H9 (cell line): ENCODE data around the gene ANXA10. TPM values are rescaled to one million over a fixed set of nuclear protein-coding genes. Genes with fewer than 3 reads are reported as not detected.
A peak's percentile ranks its signal among the peaks of the same experiment; 100 is the strongest.

ENCODE experiments used
- DNase-seq: peaks from one replicate; pipeline ENCODE4 v3.0.0-alpha.2; 2017
- H2AFZ ChIP-seq: one replicate; pipeline ENCODE4 v1.6.1; 2013; ENCODE audit warnings: mild to moderate bottlenecking, low read length, control low read depth, moderate library complexity
- H2AK5ac ChIP-seq: 2 replicates; pipeline ENCODE4 v1.6.1; 2013; ENCODE audit warnings: low read length, control low read depth, mixed read lengths; ENCODE audit not compliant: insufficient read length
- H2BK120ac ChIP-seq: one replicate; pipeline ENCODE4 v1.6.1; 2013; ENCODE audit warnings: low read depth, mild to moderate bottlenecking, low read length, control low read depth, inconsistent platforms; ENCODE audit not compliant: poor library complexity, severe bottlenecking
- H2BK12ac ChIP-seq: 2 replicates; pipeline ENCODE4 v1.6.1; 2013; ENCODE audit warnings: low read length, control low read depth, mixed read lengths, low read depth; ENCODE audit not compliant: insufficient read length
- H2BK15ac ChIP-seq: 2 replicates; pipeline ENCODE4 v1.6.1; 2013; ENCODE audit warnings: low read depth, low read length, control low read depth
- H2BK20ac ChIP-seq: one replicate; pipeline ENCODE4 v1.6.1; 2013; ENCODE audit warnings: low read depth, mild to moderate bottlenecking, low read length, control low read depth, inconsistent platforms; ENCODE audit not compliant: poor library complexity, severe bottlenecking
- H2BK5ac ChIP-seq: 2 replicates; pipeline ENCODE4 v1.6.1; 2013; ENCODE audit warnings: low read length, control low read depth, mixed read lengths; ENCODE audit not compliant: insufficient read length
- H3K14ac ChIP-seq: 2 replicates; pipeline ENCODE4 v1.6.1; 2013; ENCODE audit warnings: low read length, control low read depth; ENCODE audit not compliant: insufficient read depth
- H3K18ac ChIP-seq: 2 replicates; pipeline ENCODE4 v1.6.1; 2013; ENCODE audit warnings: low read depth, mild to moderate bottlenecking, mixed read lengths, low read length, control low read depth; ENCODE audit not compliant: insufficient read length
- H3K23ac ChIP-seq: 2 replicates; pipeline ENCODE4 v1.6.1; 2013; ENCODE audit warnings: low read length, control low read depth, mixed read lengths, low read depth; ENCODE audit not compliant: insufficient read length
- H3K23me2 ChIP-seq: 2 replicates; pipeline ENCODE4 v1.6.1; 2013; ENCODE audit warnings: low read depth, mild to moderate bottlenecking, mixed read lengths, low read length, control low read depth; ENCODE audit not compliant: insufficient read length, poor library complexity, severe bottlenecking
- H3K27ac ChIP-seq: 2 replicates; pipeline ENCODE4 v1.5.1; 2013; ENCODE audit warnings: low read length, control low read depth, mixed read lengths, low read depth; ENCODE audit not compliant: insufficient read length
- H3K27me3 ChIP-seq: 2 replicates; pipeline ENCODE4 v1.6.1; 2013; ENCODE audit warnings: low read length, control low read depth, inconsistent platforms; ENCODE audit not compliant: insufficient read depth
- H3K4ac ChIP-seq: 2 replicates; pipeline ENCODE4 v1.6.1; 2013; ENCODE audit warnings: low read depth, mild to moderate bottlenecking, control low read depth, inconsistent platforms, low read length, moderate library complexity
- H3K4me1 ChIP-seq: 2 replicates; pipeline ENCODE4 v1.6.1; 2013; ENCODE audit warnings: low read length, control low read depth, inconsistent platforms; ENCODE audit not compliant: insufficient read depth
- H3K4me2 ChIP-seq: 2 replicates; pipeline ENCODE4 v1.6.1; 2013; ENCODE audit warnings: low read length, control low read depth, mixed read lengths; ENCODE audit not compliant: insufficient read length, insufficient read depth
- H3K56ac ChIP-seq: 2 replicates; pipeline ENCODE4 v1.6.1; 2013; ENCODE audit warnings: low read depth, mild to moderate bottlenecking, mixed read lengths, low read length, control low read depth; ENCODE audit not compliant: insufficient read length
- H3K79me1 ChIP-seq: 2 replicates; pipeline ENCODE4 v1.6.1; 2013; ENCODE audit warnings: low read depth, mild to moderate bottlenecking, moderate library complexity, low read length, control low read depth, inconsistent platforms; ENCODE audit not compliant: insufficient read depth, poor library complexity, severe bottlenecking
- H3K79me2 ChIP-seq: 2 replicates; pipeline ENCODE4 v1.6.1; 2013; ENCODE audit warnings: low read length, control low read depth, inconsistent platforms; ENCODE audit not compliant: insufficient read depth
- H3K9ac ChIP-seq: 2 replicates; pipeline ENCODE4 v1.6.1; 2013; ENCODE audit warnings: low read length, control low read depth, mixed read lengths; ENCODE audit not compliant: insufficient read length; ENCODE audit errors: extremely low read depth
- H3K9me3 ChIP-seq: one replicate; pipeline ENCODE4 v1.6.1; 2013; ENCODE audit warnings: low read depth, low read length, inconsistent platforms; ENCODE audit not compliant: control insufficient read depth
- H3T11ph ChIP-seq: one replicate; pipeline ENCODE4 v1.6.1; 2013; ENCODE audit warnings: mild to moderate bottlenecking, low read length, control low read depth, inconsistent platforms
- H4K20me1 ChIP-seq: one replicate; pipeline ENCODE4 v1.6.1; 2013; ENCODE audit not compliant: control insufficient read depth, insufficient read length, insufficient read depth
- H4K5ac ChIP-seq: 2 replicates; pipeline ENCODE4 v1.6.1; 2013; ENCODE audit warnings: low read depth, mild to moderate bottlenecking, mixed read lengths, low read length, control low read depth; ENCODE audit not compliant: insufficient read length
- H4K8ac ChIP-seq: replicated peaks from 2 replicates; pipeline ENCODE4 v1.6.1; 2013; ENCODE audit warnings: low read length, control low read depth, mixed read lengths, low read depth; ENCODE audit not compliant: insufficient read length
- H4K91ac ChIP-seq: 2 replicates; pipeline ENCODE4 v1.6.1; 2013; ENCODE audit warnings: low read depth, mild to moderate bottlenecking, moderate library complexity, mixed read lengths, low read length, control low read depth; ENCODE audit not compliant: insufficient read length
- H3K27ac Mint-ChIP-seq, 3 experiments: 2 replicates in 2 of 3; 3 replicates in 1 of 3; pipeline ENCODE4 v1.8.0; 2020 to 2021; ENCODE audit warnings: mixed read lengths in 3 of 3, mild to moderate bottlenecking in 1 of 3, moderate library complexity in 1 of 3
- H3K27me3 Mint-ChIP-seq: 2 replicates; pipeline ENCODE4 v1.8.0; 2021; ENCODE audit warnings: low read depth, mild to moderate bottlenecking, moderate library complexity, mixed read lengths
- H3K36me3 Mint-ChIP-seq, 3 experiments: 2 replicates in 2 of 3; 3 replicates in 1 of 3; pipeline ENCODE4 v1.8.0; 2020 to 2021; ENCODE audit warnings: low read depth in 3 of 3, mixed read lengths in 3 of 3; ENCODE audit not compliant: insufficient read depth in 1 of 3
- H3K4me1 Mint-ChIP-seq, 2 experiments: 2 replicates each; pipeline ENCODE4 v1.8.0; 2020; ENCODE audit warnings: mixed read lengths in 2 of 2
- H3K4me3 Mint-ChIP-seq, 2 experiments: 2 replicates in 1 of 2; 3 replicates in 1 of 2; pipeline ENCODE4 v1.8.0; 2020 to 2021; ENCODE audit warnings: mild to moderate bottlenecking in 2 of 2, mixed read lengths in 2 of 2, moderate library complexity in 1 of 2
- H3K9me3 Mint-ChIP-seq, 2 experiments: 2 replicates in 1 of 2; 3 replicates in 1 of 2; pipeline ENCODE4 v1.8.0; 2020; ENCODE audit warnings: mild to moderate bottlenecking in 2 of 2, mixed read lengths in 2 of 2, moderate library complexity in 1 of 2
- WGBS: extraction: QIAGEN DNeasy Blood & Tissue Kit; methylation state at CpG from one replicate; pipeline ENCODE4 v1.1.7; 2013; ENCODE audit warnings: missing lambda C conversion rate, low lambda C conversion rate, mixed read lengths; ENCODE audit not compliant: insufficient read length; ENCODE audit errors: extremely low coverage; 5-methylcytosine and 5-hydroxymethylcytosine counted together
- total RNA-seq: library from RNA; stranded (reverse); gene quantifications from 2 replicates; pipeline ENCODE4 v1.2.1, GENCODE V29; 2021
- TF ChIP-seq, protein P1 (sequence below): fragments of 200-600 bp; sonication (generic); conservative IDR thresholded peaks from 3 replicates; pipeline ENCODE4 v1.8.0; 2021; ENCODE audit warnings: antibody characterized with exemption, mild to moderate bottlenecking

The ANXA10 gene
- total RNA-seq, 1 experiment from 2014 or later: not detected

DNA sequence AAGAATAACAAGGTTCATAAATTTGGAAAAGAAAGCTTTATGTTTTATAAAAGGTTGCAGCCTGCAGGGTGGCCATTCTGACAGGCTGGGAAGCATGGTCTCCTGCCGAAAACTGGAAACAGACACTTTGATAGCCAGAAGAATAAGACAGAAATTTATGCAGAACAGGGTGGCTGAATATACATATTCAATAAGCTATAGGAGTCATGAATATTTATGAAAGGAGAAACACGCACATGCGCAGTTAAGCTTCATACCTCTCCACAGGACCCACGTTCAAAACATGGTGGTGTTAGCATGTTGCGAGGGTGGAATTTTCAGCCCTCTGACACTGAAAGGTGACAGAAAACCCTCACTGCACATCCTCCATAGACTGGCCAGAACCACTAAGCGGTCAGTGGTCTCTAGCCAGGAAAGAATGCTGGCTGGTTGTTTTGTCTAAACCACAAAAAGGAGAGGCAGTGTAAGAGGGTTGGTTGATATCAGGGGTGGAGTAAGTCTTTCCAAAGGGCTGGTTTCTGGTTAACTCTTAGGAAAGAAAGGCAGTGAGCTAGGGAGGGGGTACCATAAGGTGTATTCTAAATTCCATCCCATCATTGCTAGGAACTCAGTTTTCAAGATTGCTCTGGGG lies 58.2 kb downstream of the ANXA10 start:
- H4K8ac ChIP-seq: no peak overlapping the region
- H3K23me2 ChIP-seq: no peaks in the 10 kb centered on the region
- no peak overlapping the region for H3K14ac ChIP-seq
- no CpG with 5 or more reads among the region's 6 CpGs for WGBS
- no peak overlapping the region for H4K5ac ChIP-seq
- no peak overlapping the region for H2BK5ac ChIP-seq
- no peak overlapping the region for H3K18ac ChIP-seq
- no peaks in the 10 kb centered on the region for H3K9me3 ChIP-seq
- H3K56ac ChIP-seq: no peak overlapping the region
- no peak overlapping the region for H3K23ac ChIP-seq
- H3K27me3 ChIP-seq: no peaks in the 10 kb centered on the region
- Mint-ChIP-seq H3K4me3 (peak overlapping the region in 1 of 2 experiments; percentile 26; a peak in 1 of 5 replicates), H3K36me3 (no peaks in the 10 kb centered on the region), H3K9me3 (no peaks in the 10 kb centered on the region), H3K27ac (peak overlapping the region; percentile 46 to 95 (median 70); a peak in 4 of 7 replicates), H3K4me1 (peaks cover 24 to 34% of the 10 kb centered on the region in 2 experiments), H3K27me3 (no peaks in the 10 kb centered on the region)
- TF ChIP-seq, protein P1, sequence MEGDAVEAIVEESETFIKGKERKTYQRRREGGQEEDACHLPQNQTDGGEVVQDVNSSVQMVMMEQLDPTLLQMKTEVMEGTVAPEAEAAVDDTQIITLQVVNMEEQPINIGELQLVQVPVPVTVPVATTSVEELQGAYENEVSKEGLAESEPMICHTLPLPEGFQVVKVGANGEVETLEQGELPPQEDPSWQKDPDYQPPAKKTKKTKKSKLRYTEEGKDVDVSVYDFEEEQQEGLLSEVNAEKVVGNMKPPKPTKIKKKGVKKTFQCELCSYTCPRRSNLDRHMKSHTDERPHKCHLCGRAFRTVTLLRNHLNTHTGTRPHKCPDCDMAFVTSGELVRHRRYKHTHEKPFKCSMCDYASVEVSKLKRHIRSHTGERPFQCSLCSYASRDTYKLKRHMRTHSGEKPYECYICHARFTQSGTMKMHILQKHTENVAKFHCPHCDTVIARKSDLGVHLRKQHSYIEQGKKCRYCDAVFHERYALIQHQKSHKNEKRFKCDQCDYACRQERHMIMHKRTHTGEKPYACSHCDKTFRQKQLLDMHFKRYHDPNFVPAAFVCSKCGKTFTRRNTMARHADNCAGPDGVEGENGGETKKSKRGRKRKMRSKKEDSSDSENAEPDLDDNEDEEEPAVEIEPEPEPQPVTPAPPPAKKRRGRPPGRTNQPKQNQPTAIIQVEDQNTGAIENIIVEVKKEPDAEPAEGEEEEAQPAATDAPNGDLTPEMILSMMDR: no peak
- H3K9ac ChIP-seq: no peak overlapping the region
- H2BK20ac ChIP-seq: no peak overlapping the region
- H2BK120ac ChIP-seq: no peak overlapping the region
- no peak for DNase-seq
- no peaks in the 10 kb centered on the region for H3K79me2 ChIP-seq
- peaks cover 2% of the 10 kb centered on the region; the same call in 1 of the 2 replicates for H3K4me1 ChIP-seq
- no peak overlapping the region for H2BK12ac ChIP-seq
- H4K20me1 ChIP-seq: no peaks in the 10 kb centered on the region
- H2AK5ac ChIP-seq: no peak overlapping the region
- no peak overlapping the region for H4K91ac ChIP-seq
- no peak overlapping the region for H3K4ac ChIP-seq
- H3K4me2 ChIP-seq: no peak overlapping the region
- H2BK15ac ChIP-seq: no peak overlapping the region
- H3K27ac ChIP-seq: no peak overlapping the region
- no peak overlapping the region for H3T11ph ChIP-seq
- no peak overlapping the region for H2AFZ ChIP-seq
- H3K79me1 ChIP-seq: no peaks in the 10 kb centered on the region
